ENCODE data around the gene SPATS2L.

SPATS2L gene

GRCh38 chr2:200479692-200480265, 173.3 kb downstream of the SPATS2L start:
- H3K4me3 ChIP-seq (ENCODE audit: low read depth, low read length), result no peak overlapping the region
- DNase-seq (ENCODE audit: low read depth), result no peak
- TF ChIP-seq MAX (IDR thresholded peaks at IDR 0.05; ENCODE audit: low read depth, low read length), result no peak
- TF ChIP-seq MYC (IDR thresholded peaks at IDR 0.05; ENCODE audit: low read depth, low read length), result no peak
- no peak for TF ChIP-seq CTCF (IDR thresholded peaks at IDR 0.05; ENCODE audit: low read depth, low read length)
- TF ChIP-seq POLR2A (IDR thresholded peaks at IDR 0.05; ENCODE audit: extremely low read depth, insufficient read length), result no peak

GRCh38 chr2:200482194-200482593, 175.7 kb downstream of the SPATS2L start:
- H3K4me3 ChIP-seq (ENCODE audit: low read depth, low read length), result no peak overlapping the region
- TF ChIP-seq CTCF (IDR thresholded peaks at IDR 0.05; ENCODE audit: low read depth, low read length), result no peak
- DNase-seq (ENCODE audit: low read depth), result no peak

GRCh38 chr2:200483729-200484198, 177.3 kb downstream of the SPATS2L start:
- TF ChIP-seq MYC (IDR thresholded peaks at IDR 0.05; ENCODE audit: low read depth, low read length) (no peak), CTCF (IDR thresholded peaks at IDR 0.05; ENCODE audit: low read depth, low read length) (peak; percentile 62)
- peak; percentile 62 for DNase-seq (ENCODE audit: low read depth)
- H3K4me3 ChIP-seq (ENCODE audit: low read depth, low read length), result no peak overlapping the region

GRCh38 chr2:200484934-200485333, 178.4 kb downstream of the SPATS2L start:
- no peak overlapping the region for H3K4me3 ChIP-seq (ENCODE audit: low read depth, low read length)
- TF ChIP-seq CTCF (IDR thresholded peaks at IDR 0.05; ENCODE audit: low read depth, low read length) (no peak), POLR2A (IDR thresholded peaks at IDR 0.05; ENCODE audit: extremely low read depth, insufficient read length) (no peak)
- no peak for DNase-seq (ENCODE audit: low read depth)

- TF ChIP-seq MAX (IDR thresholded peaks at IDR 0.05; ENCODE audit: low read depth, low read length) (no peak), CTCF (IDR thresholded peaks at IDR 0.05; ENCODE audit: low read depth, low read length) (no peak), POLR2A (IDR thresholded peaks at IDR 0.05; ENCODE audit: extremely low read depth, insufficient read length) (no peak), MYC (IDR thresholded peaks at IDR 0.05; ENCODE audit: low read depth, low read length) (no peak)
- no peak overlapping the region for H3K4me3 ChIP-seq (ENCODE audit: low read depth, low read length)
- DNase-seq (ENCODE audit: low read depth), result no peak
These were observed 180.0 kb downstream of the SPATS2L start for GRCh38 chr2:200486529-200486928.

- no peak for DNase-seq (ENCODE audit: low read depth)
- no peak for TF ChIP-seq CTCF (IDR thresholded peaks at IDR 0.05; ENCODE audit: low read depth, low read length)
- TF ChIP-seq MYC (IDR thresholded peaks at IDR 0.05; ENCODE audit: low read depth, low read length), result no peak
- TF ChIP-seq POLR2A (IDR thresholded peaks at IDR 0.05; ENCODE audit: extremely low read depth, insufficient read length), result no peak
These were observed 181.7 kb downstream of the SPATS2L start for GRCh38 chr2:200488169-200488568.

More at GRCh38 chr2:200488169-200488568, 181.7 kb downstream of the SPATS2L start:
- H3K4me3 ChIP-seq (ENCODE audit: low read depth, low read length), result no peak overlapping the region
